Testis (tissue), 2 donors: ENCODE data around the gene ARMH4.

ENCODE experiments used
- CTCF ChIP-seq, 3 experiments: fragments of 450-650 bp in 2 of 3; fragments of 200-600 bp in 1 of 3; sonication (generic) in 1 of 3; IDR thresholded peaks; one replicate each; pipeline ENCODE4 v1.5.1; 2016 to 2019; ENCODE audit warnings: antibody characterized with exemption in 3 of 3, mild to moderate bottlenecking in 2 of 3, moderate library complexity in 1 of 3
- POLR2A ChIP-seq: fragments of 450-650 bp; IDR thresholded peaks from one replicate; pipeline ENCODE4 v1.6.1; 2017; ENCODE audit warnings: antibody characterized with exemption, mild to moderate bottlenecking, moderate library complexity

GRCh38 chr14:57999471-57999870, 152.5 kb downstream of the ARMH4 start:
- TF ChIP-seq POLR2A (no peak), CTCF (IDR thresholded peaks at IDR 0.05) (no peak)
